K562 (cell line): ENCODE results near the gene ZNF829. TPM values are rescaled to one million over a fixed set of nuclear protein-coding genes. Genes with fewer than 3 reads are reported as not detected.

Experiments
- BRCA1 ChIP-seq, 2 experiments: fragments of 450-650 bp in 1 of 2; sonication (generic) in 1 of 2; formaldehyde crosslinking in 1 of 2; IDR thresholded peaks; 2 replicates each; pipeline versions ENCODE4 v1.5.0 to v1.6.1; 2017 to 2020; ENCODE audit warnings: mild to moderate bottlenecking in 1 of 2, missing genetic modification reagents in 1 of 2
- DEAF1 ChIP-seq: fragments of 450-650 bp; formaldehyde crosslinking; IDR thresholded peaks from 2 replicates; pipeline ENCODE4 v1.4.0; 2020; ENCODE audit warnings: mild to moderate bottlenecking, moderate library complexity
- E2F6 ChIP-seq, 2 experiments: IDR thresholded peaks; 2 replicates each; pipeline ENCODE4 v1.6.1; 2011; ENCODE audit warnings: borderline replicate concordance in 1 of 2, control low read depth in 1 of 2, low read depth in 1 of 2, low read length in 1 of 2, mild to moderate bottlenecking in 1 of 2, mixed read lengths in 1 of 2, moderate library complexity in 1 of 2; ENCODE audit not compliant: insufficient read depth in 1 of 2, insufficient read length in 1 of 2, poor library complexity in 1 of 2, severe bottlenecking in 1 of 2; ENCODE audit errors: extremely low read depth in 1 of 2
- GTF3C2 ChIP-seq: IDR thresholded peaks from 3 replicates; pipeline ENCODE4 v1.6.1; 2011; ENCODE audit warnings: borderline replicate concordance, mild to moderate bottlenecking, moderate library complexity; ENCODE audit not compliant: insufficient read length; ENCODE audit errors: extremely low read depth
- IFI16 ChIP-seq: fragments of 250-450 bp; sonication (Bioruptor Pico); IDR thresholded peaks from 2 replicates; pipeline ENCODE4 v2.1.2; 2022; ENCODE audit warnings: mild to moderate bottlenecking, inconsistent platforms
- NBN ChIP-seq: fragments of 450-650 bp; IDR thresholded peaks from 2 replicates; pipeline ENCODE4 v1.6.1; 2016; ENCODE audit warnings: low read depth, mild to moderate bottlenecking
- ZNF354B ChIP-seq: fragments of 250-450 bp; sonication (Bioruptor Pico); IDR thresholded peaks from 2 replicates; pipeline ENCODE4 v1.4.0; 2020
- ZNF407 ChIP-seq: fragments of 450-650 bp; IDR thresholded peaks from 2 replicates; pipeline ENCODE4 v1.6.1; 2016; ENCODE audit warnings: low read depth
- polyA plus RNA-seq, 8 experiments: library from polyadenylated mRNA; depleted of rRNA in 4 of 8; stranded (reverse) in 5 of 8; unstranded in 3 of 8; fragments of >200 nt; fragmentation: Nextera tagmentation in 2 of 8; fragmentation: Illumina TruSeq in 1 of 8; extraction: Ambion mirVana in 2 of 8; extraction: Trizol in 1 of 8; gene quantifications; 2 replicates each; pipeline versions ENCODE4 v1.2.1 to v1.2.3, GENCODE V29; 2011 to 2014; ENCODE audit warnings: inconsistent platforms in 1 of 8, missing spikeins in 1 of 8
- total RNA-seq, 7 experiments: library from RNA; depleted of rRNA in 6 of 7; stranded (reverse); fragments of >200 nt in 6 of 7; fragmentation: Illumina TruSeq in 2 of 7; extraction: Trizol in 2 of 7; gene quantifications; 2 replicates each; pipeline versions ENCODE4 v1.2.1 to v1.2.3, GENCODE V29; 2011 to 2021; ENCODE audit warnings: low replicate concordance in 1 of 7

Gene ZNF829
- total and polyA plus RNA-seq, 9 of the 15 experiments (the other 6 are each of a cell fraction or from before 2014, with no cell fraction given) = 0.02 to 0.14 (median 0.06) TPM; not detected in 1

- TF ChIP-seq GTF3C2 (no peak), IFI16 (CRISPR knock-in tag) (no peak), NBN (no peak), E2F6 (IDR thresholded peaks at IDR 0.05; ENCODE audit: borderline replicate concordance in 1 of 2, extremely low read depth in 1 of 2, insufficient read depth in 1 of 2, insufficient read length in 1 of 2, low read depth in 1 of 2, low read length in 1 of 2, poor library complexity in 1 of 2, severe bottlenecking in 1 of 2) (no peak), ZNF354B (CRISPR knock-in tag) (no peak), BRCA1 (IDR thresholded peaks at IDR 0.05) (no peak), BRCA1 (CRISPR knock-in tag; IDR thresholded peaks at IDR 0.05) (no peak), ZNF407 (no peak), DEAF1 (0 out of 2 replicates have a peak, but pooled peaks have one; percentile 11)
Observed at GRCh38 chr19:36915992-36916830, at the start of gene ZNF829, which contains the start of gene ZNF568 (continued).
